ENCODE results near the gene SDHAF2. TPM values are rescaled to one million over a fixed set of nuclear protein-coding genes. Genes with fewer than 3 reads are reported as not detected.

SDHAF2 gene
- polyA plus RNA-seq, 1 donor: 44.5 TPM

DNA sequence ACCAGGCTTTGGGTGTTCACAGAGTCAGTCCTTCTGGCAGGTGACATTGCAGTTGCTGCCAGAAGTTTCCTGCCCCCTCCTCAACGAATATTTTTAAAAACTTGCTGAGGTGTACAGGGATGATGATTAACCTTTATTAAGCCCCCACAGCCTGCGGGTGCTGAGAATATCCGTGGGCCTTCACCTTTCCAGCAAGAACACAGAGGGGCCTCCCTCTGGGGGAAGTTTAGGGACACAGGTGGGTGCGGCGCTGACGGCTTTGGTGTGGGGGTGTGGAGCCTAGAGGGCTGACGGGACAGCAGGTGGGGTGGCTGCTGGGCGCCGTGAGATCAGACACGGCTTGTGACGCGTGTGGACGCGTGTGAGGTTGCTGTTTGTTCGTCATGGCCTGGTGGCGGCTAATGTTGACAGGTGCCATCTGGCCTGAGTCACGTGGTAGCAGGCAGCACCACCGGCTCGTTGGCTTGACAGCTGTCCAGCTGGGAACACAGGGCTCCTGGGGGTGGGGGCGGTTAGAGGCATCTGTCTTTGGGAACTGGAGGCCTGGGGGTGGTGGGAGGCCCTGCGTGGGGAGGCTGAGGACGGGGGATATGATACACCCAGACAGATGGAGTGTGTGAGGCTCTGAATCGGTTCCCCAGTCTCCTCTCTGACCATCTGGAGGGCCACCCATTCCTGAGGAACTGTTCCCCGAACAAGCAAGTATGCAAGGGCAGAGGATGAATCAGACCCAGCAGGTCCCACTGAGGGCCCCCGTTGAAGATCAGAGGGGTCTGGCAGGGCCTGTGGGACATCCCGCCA lies 66.1 kb downstream of the SDHAF2 start:
- no peak for DNase-seq

Other genes starting within 250 kb of the SDHAF2 start
- 0.18 TPM for gene PGA3, start 226.6 kb upstream of the SDHAF2 start, polyA plus RNA-seq (ENCODE audit: insufficient read length)
- gene PGA4, start 207.8 kb upstream of the SDHAF2 start, polyA plus RNA-seq (ENCODE audit: insufficient read length): 0.28 TPM
- gene PGA5, start 188.9 kb upstream of the SDHAF2 start, polyA plus RNA-seq (ENCODE audit: insufficient read length): 0.37 TPM
- gene VWCE, start 134.8 kb upstream of the SDHAF2 start, polyA plus RNA-seq (ENCODE audit: insufficient read length): 4.7 TPM
- 230 TPM for gene DDB1, start 97.0 kb upstream of the SDHAF2 start, polyA plus RNA-seq (ENCODE audit: insufficient read length)
- gene TKFC, start 96.9 kb upstream of the SDHAF2 start, polyA plus RNA-seq (ENCODE audit: insufficient read length): 58.3 TPM
- gene CYB561A3, start 68.2 kb upstream of the SDHAF2 start, polyA plus RNA-seq (ENCODE audit: insufficient read length): 30.2 TPM
- 59.2 TPM for gene TMEM138, start 67.8 kb upstream of the SDHAF2 start, polyA plus RNA-seq (ENCODE audit: insufficient read length)
- gene TMEM216, start 37.5 kb upstream of the SDHAF2 start, polyA plus RNA-seq (ENCODE audit: insufficient read length): 33.3 TPM
- gene CPSF7, start 149 bp upstream of the SDHAF2 start, polyA plus RNA-seq (ENCODE audit: insufficient read length): 129 TPM
- gene LRRC10B, start 78.6 kb downstream of the SDHAF2 start, polyA plus RNA-seq (ENCODE audit: insufficient read length): 0.63 TPM
- 4.7 TPM for gene SYT7, start 151.0 kb downstream of the SDHAF2 start, polyA plus RNA-seq (ENCODE audit: insufficient read length)

Measured in left kidney (tissue), 2 donors.